Posterior cingulate gyrus (tissue), 11 donors: ENCODE data around the gene GNAS-AS1.
A peak's percentile ranks its signal among the peaks of the same experiment; 100 is the strongest.

Experiments used
- DNase-seq, 10 donors: peaks; one replicate each; pipeline versions ENCODE4 v3.0.0 to v3.0.0-alpha.2; 2020 to 2021; ENCODE audit warnings: mixed read lengths in 3 of 10
- intact Hi-C: fragments of 100-400 bp; cut with DNase I; formaldehyde crosslinking; loops from one replicate; pipeline ENCODE4 v1.15.1; 2023

The GNAS-AS1 gene

DNA sequence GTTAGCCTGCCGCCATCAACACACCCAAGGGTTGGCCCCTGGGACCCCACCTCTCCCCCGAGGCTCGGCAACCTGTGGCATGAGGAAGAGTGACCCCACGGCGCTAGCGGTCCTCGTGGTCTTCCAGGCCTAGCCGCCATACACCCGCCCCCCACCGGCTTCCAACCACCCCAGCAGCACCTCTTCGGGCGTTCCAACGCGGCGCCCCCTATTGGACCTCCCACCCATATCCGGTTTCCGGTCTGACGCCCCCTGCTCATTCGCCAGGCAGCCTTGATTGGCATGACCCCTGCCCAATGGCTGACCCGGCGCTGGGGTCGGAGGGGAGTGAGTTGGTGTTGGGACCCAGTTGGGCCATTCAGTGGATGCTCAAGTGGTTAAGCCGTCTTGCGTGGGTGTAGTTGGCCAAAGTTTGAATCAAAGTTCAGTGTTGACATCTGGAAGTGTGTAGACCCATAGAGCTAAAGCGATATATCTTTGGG, at the start of gene GNAS-AS1:
GNAS-AS1 (minus strand) TSS at position 210 of the 482 bp plus-strand sequence.
- intact Hi-C loops = loop anchor here (5.0 to 10.0 kb wide), 2 partner anchors 196 to 613 kb away; partner anchors contain the start of gene STX16
- DNase-seq = peak; percentile 40 to 94 (median 72)

DNA sequence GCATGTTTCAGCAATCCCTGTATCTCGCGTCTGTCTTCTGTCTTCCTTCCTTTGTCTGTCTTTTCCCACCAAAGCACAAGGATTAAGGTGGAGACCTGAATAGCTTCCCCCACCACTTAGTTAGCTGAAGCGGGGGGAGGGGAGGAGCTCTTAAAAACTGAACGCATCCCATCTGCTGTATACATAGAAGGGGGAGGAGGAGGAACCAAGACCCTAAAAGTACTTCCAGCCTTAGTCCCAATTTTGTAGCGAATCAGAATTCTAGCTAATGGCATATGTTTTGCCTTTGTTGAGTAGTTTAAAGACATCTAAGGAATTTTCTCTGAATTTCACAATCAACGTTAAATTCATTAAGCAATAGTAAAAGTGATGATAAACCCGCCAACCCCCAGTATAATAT, 49.7 kb upstream of the GNAS-AS1 start:
- intact Hi-C loops = no loop called here
- DNase-seq = no peak

DNA sequence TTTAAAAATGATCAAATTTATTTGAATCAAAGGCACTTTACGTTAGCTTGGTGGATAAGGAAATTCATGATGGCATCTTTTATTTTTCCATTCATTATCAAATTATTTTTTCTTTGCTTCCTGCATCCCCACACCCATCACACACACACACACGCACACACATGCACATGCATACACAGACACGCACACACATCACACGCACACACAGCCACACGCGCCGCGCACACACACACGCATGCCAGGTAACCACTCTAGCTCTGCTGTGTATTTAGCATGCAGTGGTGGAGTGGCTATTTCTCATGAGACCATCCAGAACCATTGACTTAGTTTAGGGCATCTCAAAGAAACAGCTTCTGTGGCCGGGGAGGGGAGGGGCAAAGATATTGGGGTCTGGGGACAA, 48.8 kb upstream of the GNAS-AS1 start:
- no peak for DNase-seq
- intact Hi-C loops = no loop called here

DNA sequence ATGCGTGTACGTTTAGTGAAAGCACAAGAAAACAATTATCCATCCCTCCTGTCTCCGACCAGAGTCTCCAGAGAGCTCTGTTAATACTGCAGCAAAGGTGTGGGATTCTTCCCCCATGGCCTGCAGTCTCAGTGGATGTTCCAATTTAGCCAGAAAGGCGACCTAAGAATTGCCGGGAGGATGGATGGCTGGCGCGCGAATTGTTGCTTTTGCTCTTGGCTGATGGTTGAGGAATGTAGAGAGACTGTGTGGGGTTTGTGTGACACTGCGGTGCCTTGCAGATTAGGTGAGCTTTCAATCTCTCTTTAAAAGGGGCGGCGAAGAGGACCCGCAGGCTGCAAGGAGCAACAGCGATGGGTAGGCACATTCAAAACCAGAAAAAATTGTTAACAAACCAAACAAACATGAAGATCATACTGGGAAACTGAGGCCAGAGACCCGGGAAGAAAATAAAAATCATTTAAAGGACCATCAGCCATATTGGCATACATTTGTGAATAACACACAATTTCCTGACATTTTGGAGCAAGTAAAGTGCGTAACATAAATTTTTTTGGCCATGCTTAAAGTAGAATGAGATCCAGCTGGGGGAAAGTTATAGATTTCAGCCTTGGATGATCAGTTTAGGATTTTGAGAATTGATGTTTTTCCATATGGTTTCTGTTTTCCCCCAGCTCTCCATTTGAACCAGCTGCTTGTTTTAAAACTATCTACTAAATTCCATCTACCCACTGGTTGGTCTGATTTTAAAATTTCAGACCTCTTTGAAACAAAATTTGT, 48.1 kb upstream of the GNAS-AS1 start:
- intact Hi-C loops = no loop called here
- no peak for DNase-seq

DNA sequence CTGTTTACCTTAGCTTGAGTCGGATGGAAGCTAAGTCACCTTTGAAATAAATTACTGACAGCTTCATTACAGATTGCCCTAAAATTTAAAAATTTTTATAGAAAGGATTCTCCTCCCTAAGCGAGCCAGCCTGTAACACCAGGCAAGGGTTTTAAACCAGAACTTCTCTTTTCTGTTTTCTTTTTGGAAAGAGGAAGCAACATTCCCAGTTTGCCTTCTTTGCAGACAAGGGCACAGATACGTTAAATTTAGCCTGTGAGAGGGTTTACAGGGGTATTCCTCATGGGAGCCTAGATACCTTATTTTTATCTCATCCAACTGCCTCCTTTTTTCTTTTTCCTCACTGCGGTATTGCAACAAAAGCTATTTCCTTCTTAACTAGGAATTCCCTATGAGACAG, 46.8 kb upstream of the GNAS-AS1 start:
- DNase-seq = no peak
- intact Hi-C loops = no loop called here

DNA sequence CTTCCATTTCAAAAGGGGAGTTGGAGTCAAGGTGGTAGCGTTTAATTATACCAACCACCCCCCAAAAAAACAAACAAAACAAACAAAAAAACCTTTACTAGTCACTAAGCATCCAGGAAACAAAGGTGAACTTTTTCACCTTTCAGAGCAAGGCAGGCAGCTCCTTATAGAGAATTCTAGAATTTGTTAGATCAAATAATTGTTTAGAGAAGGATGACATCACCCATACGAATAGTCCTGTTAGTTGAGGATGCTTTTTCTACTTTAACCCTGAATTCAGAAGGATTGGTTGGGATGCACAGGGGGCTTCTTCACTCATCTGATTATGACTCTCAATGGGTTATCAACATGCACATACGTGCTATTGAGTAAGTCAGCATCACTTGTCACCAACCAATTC, 46.1 kb upstream of the GNAS-AS1 start:
- intact Hi-C loops = no loop called here
- DNase-seq = no peak

DNA sequence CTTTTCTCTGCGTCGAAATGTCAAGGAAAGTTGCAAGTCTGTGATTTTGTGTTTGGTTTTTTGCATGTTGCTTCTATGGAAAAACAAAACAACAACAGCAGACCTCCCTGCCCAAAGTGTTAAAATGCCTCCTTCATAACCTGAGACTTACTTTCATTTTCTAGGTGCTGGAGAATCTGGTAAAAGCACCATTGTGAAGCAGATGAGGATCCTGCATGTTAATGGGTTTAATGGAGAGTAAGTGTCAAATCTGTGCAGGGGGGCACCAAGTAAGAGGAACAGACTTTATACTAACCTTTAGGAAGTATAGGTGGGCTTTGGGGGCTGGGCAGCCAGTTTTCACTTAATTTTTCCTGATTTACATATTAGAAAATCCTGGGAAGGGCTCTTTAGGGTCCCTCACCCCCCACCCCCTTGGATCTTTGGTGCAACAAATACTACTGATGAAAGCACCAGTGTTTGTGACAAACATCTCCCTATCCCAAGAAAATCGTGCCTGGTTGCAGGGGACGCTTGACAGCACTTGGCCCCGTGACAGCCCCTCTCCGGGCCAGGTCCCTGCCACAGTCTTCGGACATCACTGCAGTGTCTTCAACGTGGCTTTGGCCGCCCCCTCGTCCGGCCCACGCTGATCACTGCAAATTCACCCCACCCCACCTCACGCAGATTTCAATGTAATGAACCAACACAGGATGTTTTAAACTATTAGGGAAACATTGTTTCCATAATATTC, 44.9 kb upstream of the GNAS-AS1 start:
- DNase-seq = peak in 1 of 10 donors; percentile 78
- intact Hi-C loops = no loop called here

DNA sequence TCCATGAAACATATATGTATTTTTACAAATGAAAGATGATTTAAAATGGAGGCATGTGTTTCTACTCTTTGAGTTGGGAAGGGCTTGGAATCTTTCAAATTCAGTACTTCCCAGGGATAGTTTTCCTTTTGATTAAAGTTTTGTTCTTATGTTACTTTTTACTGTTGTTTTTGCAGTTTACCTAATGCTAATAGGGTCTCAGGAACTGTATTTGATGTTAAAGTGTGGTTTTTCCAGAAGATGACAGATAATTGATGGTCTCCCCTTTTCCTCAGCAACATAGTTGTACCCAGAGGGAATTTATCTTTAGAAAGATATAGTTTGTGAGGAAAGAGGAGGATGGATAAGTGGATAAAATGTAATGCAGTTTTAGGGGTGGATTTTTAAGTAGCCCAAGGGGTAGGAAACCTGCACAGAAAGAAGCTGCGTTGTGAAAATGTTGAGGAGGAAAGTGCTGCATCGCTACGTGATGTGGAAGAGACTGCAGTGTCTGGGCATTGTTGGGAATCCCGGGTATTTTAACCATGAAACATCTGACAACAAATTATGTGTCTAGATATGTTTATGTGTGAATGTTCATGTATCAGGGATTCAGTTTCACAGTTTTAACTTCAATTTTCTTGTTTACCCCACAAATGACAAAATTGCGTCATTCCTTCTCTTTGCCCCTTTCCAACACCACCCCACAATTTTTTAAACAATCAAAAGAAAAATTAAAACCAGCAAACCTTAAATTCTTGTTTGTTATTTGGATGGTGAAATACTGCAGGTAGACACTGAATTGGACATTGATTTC, 44.1 kb upstream of the GNAS-AS1 start:
- DNase-seq = no peak
- intact Hi-C loops = no loop called here

DNA sequence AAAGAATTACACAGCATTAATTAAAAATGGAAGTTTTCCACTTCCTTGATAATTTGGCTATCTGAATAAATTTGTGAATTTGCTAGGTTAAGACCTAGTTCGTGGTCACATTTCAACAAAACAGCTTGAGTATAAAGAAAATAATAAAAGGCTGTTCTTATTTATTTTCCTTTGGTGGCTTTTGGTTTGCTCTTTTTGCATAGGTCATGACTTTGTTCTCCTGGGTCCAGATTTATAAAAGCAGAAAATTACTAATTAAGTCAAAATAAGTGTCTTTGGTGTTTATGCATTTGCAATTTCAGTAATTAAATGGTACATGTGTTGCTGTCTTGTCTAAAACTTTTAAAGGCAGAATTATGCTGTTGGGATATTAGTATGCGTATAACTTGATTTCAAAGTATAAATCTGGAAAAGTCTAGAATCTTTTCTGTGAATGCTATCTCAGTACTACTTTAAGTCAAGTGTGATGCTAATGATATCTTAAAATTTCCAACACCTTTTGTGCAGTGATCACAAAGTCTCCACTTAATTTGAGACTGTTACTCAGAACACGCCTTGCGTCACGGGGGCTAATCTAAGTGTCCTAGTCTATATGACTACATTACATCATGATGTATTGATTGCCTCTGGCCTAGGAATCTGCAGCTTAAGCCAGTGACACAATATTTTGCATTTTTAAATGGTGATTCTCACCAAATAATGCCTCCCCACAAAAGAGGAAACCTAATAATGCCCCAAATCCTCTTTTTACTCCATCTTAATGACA, 42.8 kb upstream of the GNAS-AS1 start:
- no peak for DNase-seq
- intact Hi-C loops = loop anchor here (2.0 kb wide), 1 partner anchor 87 kb away; the partner anchor contains the start of gene NELFCD

DNA sequence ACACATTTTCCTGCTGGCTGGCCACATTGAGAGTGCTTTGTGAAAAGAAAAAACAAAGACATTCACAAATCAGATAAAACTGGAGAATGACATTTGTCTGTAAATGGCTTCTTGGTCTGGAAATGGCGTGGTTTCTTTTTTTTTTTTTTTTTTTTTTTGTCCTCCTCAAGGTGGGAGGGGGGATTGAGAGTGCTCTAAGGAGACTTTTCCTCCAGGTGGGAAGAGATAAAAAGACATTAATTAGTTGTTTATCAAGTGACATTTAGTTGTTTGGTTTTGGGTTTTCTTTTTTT, 42.2 kb upstream of the GNAS-AS1 start:
- DNase-seq = no peak
- intact Hi-C loops = loop anchor here (2.0 kb wide), 1 partner anchor 88 kb away; the partner anchor contains the start of gene NELFCD

DNA sequence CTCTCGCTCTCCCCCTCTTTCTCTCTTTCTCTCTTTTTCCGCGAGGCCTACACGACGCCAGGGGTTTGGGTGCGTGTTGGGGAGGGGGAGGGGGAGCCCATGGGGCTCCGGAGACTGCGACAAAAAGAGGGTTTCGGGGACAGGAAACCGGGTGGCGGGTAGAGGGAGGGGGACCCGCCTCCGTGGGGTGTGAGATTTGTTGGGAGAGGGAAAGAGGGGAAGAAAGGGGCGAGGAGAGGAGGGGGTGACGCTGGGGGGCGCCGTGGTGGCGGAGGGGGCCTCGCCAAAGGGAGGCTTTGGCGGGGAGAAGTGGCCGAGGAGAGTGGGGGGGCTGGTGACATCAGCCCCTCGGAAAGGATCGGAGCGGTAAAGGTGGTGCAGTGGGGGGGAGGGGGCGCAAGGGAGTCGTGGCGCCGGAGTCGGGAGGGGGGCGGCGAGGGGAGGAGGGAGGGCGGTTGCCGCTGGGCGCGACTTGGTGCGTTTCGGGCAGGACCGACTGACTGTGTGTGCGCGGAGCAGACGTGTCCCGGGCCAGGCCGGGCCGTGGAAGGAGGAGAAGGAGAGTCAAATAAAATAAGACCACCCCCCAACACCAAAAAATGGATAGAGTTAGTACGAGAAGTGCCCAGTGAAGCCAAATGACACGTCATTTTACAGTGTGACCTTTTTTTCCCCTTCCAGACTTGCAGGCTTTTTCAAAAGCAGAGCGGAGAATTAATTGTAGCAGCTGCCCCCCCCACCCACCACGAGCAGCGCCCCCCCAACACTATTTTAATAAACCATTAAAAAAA, 41.6 kb upstream of the GNAS-AS1 start:
- intact Hi-C loops = loop anchor here (2.0 kb wide), 1 partner anchor 88 kb away; the partner anchor contains the start of gene NELFCD

DNA sequence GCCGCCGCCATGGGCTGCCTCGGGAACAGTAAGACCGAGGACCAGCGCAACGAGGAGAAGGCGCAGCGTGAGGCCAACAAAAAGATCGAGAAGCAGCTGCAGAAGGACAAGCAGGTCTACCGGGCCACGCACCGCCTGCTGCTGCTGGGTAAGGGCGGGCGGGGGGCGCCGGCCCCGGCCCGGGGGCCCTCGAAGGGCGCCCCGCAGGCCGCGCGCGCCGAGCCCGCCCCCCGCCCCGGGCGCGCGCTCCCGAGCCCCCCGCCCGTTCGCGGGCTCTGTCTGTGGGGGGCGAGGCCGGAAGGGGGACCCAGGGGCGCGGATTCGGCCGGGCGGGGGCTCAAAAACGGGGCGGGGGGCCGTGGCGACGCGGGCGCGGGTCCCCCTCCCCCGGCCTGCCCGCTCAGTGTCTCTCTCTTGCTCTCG, 41.0 kb upstream of the GNAS-AS1 start:
- intact Hi-C loops = loop anchor here (2.0 kb wide), 2 partner anchors 89 to 151 kb away; partner anchors contain the start of genes NELFCD and PRELID3B
- no peak for DNase-seq

More for the DNA sequence above, 41.6 kb upstream of the GNAS-AS1 start:
- peak; percentile 44 to 93 (median 62) for DNase-seq

DNA sequence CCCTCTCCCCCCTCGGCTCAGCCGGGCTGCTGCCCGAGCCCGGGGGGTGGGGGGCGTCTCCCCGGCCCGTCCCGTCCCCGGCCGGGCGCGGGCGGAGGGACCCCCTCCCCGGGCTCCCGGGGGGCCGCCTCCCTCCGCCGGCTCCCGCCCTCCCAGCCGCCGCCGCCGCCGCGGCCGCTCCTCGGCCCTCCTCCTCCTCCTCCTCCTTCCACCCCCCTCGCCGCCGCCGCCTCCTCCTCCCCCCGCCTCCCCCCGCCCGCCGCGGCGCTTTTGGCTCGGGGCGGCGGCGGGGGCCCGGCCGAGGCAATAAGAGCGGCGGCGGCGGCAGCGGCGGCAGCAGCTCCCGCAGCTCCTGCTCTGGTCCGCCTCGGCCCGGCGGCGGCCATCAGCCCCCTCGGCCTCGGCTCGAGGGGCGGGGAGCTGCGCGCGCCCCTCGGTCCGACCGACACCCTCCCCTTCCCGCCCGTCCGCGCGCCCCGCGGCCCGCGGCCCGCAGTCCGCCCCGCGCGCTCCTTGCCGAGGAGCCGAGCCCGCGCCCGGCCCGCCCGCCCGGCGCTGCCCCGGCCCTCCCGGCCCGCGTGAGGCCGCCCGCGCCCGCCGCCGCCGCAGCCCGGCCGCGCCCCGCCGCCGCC, 40.5 kb upstream of the GNAS-AS1 start:
- intact Hi-C loops = loop anchor here (2.0 kb wide), 1 partner anchor 152 kb away; the partner anchor contains the start of gene PRELID3B
- peak; percentile 26 to 93 (median 62) for DNase-seq

DNA sequence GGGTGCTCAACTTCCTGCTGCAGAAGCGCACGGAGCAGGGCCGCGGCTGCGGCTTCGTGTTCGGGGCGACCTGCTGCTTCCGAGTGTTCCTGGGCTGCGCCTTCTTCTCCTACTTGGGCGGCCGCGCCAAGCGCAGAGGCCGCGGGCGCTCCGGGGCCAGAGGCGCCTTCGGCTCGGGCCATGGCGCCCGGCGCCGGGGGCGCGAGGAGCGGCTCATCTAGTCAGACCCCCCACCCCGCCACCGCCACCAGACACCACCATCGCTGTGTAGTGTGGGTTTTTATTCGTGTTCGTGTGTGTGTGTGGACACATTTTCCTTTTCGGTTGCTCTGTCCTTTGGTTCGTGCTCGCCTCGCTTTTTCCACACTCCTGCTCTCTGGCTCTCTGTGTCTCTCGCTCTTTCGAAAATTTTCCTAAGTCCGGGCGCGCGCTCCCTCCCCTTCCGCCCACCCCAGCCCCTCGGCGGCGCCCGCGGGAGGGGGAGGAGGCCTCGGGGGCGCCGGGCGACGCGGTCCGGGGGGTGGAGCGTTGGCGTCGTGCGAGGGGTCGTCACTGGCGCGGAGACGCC, 39.9 kb upstream of the GNAS-AS1 start:
- DNase-seq = peak; percentile 44 to 94 (median 58)
- intact Hi-C loops = loop anchor here (2.0 kb wide), 1 partner anchor 152 kb away; the partner anchor contains the start of gene PRELID3B

DNA sequence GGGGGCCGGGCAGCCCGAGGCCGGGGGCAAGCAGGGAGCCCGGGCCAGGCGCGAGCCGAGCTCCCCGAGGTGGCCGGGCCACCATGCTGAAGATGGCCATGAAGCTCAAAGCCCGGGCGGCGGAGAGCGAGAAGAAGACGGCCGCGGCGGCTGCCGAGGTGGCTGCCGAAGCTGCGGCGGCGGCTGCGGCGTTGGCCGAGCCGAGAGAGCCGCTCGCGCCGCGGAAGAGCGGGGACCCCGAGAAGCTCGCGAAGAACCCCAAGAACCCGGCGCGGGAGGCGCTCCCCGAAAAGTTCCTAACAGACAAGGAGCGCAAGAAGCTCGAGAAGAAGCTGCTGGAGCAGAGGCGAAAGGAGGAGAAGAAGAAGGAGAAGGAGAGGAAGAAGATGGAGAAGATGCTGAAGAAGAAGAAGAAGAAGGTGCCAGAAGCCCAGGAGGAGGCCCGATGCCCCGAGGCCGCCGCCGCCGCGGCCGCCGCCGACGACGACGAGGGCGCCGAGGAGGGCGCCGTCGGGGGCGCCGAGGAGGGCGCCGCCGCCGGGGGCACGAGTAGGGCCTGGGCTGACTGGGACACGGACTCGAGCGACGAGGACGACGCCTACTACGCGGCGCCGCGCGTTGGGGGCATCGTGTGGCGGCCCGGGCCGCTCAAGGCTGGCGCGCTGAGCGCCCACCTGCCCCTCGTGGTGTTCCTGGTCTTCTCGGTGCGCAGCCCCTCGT, 39.3 kb upstream of the GNAS-AS1 start:
- peak in 1 of 10 donors; percentile 80 for DNase-seq
- intact Hi-C loops = loop anchor here (2.0 kb wide), 1 partner anchor 153 kb away; the partner anchor contains the start of gene PRELID3B

DNA sequence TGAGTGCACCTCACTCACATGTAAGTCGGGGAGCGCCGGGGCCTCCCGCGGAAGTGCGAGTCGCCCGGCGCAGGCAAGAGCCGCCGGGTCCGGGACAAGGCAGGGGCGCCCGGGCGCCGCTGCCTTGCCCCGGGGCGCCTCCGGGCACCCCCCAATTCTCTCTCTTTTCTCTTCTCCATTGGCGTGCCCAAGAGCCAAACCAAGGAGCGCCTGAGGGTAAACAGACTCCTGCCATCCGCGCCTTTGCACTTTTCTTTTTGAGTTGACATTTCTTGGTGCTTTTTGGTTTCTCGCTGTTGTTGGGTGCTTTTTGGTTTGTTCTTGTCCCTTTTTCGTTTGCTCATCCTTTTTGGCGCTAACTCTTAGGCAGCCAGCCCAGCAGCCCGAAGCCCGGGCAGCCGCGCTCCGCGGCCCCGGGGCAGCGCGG, 38.6 kb upstream of the GNAS-AS1 start:
- intact Hi-C loops = no loop called here
- DNase-seq = no peak
